Effector CD8-positive, alpha-beta T cell (primary cell): Measurements from ENCODE around the gene SCNN1A.

Experiments used
- DNase-seq: peaks from one replicate; lab custom pipeline; 2025; lab: John Stamatoyannopoulos, UW
- total RNA-seq, 4 experiments: gene quantifications; one replicate each; lab custom pipeline; 2026; lab: John Stamatoyannopoulos, UW

SCNN1A gene
- total RNA-seq: 0 to 0.37 (median 0.18) reads per million in 4 experiments

DNA sequence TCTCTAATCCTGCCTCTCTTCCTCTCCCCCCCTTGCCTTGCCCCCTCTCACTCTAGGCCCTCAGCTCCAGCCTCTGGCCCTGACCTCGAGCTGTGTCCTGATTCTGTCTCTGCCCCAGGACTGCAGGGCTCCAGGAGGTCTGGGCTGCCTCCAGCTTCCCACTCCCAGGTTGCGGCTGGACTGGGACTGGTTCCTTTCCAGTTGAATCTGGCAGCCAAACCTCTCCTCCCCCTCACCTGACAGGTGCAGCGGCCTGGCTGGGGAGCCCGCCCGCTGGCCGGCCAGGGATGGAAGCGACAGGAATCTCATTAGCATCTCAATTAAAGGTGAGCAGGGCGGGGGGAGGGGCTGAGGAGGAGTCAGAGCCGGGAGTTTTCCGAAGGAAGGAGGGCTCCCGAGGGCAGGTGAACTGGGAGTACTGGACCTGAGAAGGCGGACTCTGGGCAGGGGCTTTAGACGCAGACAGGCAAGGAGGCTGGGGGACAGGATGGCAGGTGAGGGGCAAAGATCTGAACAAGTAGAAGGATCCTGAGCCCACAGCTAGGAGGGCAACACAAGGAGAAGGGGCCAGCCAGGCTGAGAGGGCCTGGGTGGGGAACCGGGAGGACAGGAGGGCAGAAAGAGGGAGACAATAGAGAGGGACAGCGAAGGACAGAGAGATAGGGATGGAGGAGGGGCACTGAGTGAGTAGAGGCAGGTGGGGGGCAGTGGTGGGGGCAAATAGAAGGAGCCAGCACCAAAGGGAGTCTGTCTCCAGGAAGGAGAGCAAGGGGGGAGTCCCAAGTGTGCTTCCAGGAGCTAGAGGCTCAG lies at the start of gene SCNN1A:
Gene SCNN1A (minus strand): TSS at position 295 of the 810 bp plus-strand sequence. CDS start 780 bp downstream, outside the sequence.
- DNase-seq: no peak

DNA sequence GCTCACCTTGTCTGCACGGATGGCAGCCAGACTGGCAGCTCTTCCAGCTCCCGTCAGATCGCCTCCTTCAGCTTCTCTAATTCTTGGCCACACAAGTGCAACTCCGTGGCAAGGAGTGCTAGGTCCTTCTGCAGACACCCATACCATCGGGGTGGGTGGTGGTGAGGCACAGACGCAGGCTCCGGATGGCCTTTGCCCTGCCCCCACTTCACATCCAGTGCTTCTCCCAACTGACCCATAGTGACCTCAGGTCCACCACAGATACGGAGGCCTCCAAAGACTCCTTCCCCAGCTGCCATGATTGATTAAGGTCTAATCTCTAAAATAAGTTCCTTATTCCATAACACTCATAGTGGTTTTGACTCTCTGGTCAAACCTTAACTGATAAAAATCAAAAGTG lies 49.5 kb upstream of the SCNN1A start:
- no peak for DNase-seq

DNA sequence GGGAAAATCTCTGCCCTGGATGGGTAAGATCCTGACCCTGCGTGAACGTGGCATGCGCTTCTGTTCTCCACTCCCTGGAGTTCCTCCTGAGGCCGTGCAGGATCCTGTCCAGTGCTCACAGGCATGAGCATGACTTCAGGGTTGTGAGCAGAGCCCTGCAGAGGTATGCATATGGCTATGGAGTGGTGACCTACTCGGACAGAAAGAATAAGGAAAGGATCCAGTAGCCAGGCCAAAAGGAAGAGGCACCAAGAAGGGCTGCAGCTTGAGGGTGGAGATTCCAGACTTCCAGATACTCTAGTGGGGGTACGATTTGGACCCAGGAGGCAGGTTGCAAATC lies 48.6 kb upstream of the SCNN1A start:
- no peak for DNase-seq

DNA sequence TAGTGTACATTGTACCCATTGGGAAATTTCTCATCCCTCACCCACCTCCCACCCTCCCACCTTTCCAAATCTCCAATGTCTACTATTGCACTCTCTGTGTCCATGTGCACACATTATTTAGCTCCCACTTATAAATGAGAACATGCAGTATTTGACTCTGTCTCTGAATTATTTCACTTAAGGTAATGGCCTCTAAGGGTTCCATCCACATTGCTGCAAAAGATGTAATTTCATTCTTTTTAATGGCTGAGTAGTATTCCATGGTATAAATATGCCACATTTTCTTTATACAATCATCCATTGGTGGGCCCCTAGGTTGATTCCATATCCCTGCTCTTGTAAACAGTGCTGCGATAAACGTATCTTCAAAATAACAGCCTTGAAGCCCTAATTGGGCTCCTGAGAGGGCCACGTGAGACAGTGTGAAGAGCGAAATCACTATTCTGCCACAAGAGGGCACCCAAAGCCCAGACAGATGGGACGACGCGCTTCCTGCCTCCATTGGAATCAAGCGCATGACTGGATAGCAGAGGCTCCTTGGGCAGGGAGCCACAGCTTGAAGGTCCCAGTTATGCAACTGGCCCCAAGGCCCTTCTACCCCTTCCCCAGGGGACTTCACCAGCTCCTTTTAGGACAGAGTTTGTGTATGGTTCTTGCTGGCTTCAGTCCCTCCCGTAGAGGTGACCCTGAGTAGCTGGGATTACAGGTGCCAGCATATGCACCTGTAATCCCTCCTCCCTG lies 48.1 kb upstream of the SCNN1A start:
- DNase-seq: peak; percentile 62

DNA sequence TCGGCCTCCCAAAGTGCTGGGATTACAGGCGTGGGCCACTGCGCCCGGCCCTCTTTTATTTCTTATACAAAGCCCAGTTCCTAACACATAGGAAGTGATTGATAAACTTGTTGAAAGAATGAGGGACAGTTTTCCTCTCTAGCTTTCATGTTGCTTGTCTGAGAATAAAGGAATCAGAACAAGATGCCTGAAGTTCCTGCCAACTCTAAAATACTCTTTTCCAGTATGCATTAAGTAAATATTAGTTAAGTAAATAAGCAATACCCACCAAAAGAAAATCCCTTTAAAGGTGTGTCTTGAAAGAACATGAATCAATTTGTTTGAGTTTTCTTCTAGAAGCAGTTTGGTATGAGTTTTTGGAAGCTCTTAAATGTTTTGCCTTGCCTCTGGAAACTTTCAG lies 45.0 kb upstream of the SCNN1A start:
- DNase-seq: no peak

DNA sequence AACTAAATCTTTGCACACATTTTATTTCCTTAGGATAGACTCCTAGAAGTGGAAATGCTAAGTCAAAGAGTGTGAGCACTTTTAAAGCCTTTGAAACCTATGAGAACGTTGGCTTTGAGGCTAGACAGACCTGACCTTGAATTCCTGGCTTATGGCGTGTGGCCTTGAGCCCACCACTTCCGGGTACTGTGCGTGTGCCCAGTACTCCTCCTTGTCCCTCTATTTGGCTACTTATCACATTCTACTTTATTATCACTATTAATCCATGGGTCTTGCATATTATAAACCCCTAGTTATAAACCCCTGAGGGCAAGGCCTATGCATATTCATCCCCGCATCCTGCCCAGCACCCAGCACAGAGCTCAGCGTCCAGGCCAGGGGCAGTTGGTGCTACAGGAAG lies 43.4 kb upstream of the SCNN1A start:
- no peak for DNase-seq

DNA sequence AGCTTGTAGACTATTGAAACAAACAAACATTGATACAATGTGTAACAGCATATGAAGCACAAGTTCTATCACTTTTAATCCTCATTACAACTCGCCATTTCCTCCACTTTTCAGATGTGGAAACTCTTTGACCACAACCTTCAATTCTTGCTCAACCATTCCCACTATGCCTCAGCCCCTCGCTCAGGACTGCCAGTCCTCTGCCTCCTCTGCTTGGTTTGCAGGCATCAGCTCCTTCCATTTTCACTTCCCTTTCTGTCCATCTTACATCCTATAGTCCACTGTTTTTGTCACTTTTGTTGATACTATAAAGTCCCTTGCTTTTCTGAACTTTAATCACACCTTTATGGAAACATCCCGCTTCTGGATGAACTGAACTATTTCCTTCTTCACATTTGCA lies 41.2 kb upstream of the SCNN1A start:
- DNase-seq: no peak

DNA sequence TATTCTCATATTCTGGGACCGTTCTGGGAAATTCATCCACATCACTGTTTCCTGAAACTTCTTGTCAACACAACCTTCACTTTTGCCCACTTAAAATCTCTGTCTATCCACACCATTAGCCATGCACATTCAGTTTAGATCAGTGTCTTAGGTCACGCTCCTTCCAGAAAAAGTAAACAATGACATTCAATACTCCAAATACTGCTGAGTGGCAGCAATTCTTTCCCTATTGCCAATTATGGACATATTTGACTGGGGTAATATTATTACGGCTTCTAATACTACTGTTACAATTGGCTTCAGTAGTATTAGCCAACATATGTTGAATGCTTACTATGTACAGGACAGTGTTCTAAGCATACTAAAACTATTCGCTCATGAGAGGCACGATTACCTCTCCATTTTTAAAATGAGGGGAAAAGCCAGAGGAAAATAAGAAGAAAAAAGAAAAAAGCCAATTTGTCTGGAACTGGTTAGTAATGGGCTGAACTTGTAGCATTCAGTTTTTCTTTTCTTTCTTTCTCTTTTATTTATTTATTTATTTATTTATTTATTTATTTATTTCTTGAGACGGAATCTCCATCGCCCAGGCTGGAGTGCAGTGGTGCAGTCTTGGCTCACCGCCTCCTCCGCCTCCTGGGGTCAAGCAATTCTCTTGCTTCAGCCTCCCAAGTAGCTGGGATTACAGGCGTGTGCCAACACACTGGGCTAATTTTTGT lies 32.0 kb upstream of the SCNN1A start:
- DNase-seq: no peak

DNA sequence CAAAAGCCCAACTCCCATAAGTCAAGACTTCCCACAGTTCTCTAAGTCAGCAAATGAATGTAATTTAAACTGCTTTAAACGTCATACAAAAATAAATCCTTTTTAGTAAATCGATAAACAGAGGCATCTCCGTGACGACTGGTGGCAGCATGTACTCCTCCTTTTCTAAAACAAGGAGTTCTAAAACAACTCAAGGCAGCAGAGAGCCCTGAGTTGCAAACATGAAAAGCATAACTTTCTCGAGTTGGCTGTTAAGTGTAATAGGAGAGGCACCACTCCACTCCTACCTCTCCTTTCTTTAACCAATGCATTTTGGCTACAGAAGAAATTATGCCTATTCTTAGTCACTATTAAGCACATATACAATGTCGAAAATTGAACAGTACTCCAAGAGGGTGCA lies 30.6 kb upstream of the SCNN1A start:
- DNase-seq: no peak

DNA sequence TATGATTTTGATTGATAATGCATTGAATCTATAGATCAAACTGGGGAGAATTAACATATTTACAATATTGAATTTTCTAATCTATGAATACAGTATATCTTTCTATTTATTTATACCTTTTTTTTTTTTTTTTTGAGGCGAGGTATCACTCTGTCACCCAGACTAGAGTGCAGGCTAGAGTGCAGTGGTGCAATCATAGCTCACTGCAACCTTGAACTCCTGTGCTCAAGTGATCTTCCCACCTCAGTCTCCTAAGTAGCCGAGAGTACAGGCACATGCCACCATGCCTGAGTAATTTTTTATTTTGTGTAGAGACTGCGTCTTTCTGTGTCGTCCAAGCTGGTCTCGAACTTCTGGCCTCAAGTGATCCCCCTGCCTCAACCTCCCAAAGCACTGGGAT lies 29.0 kb upstream of the SCNN1A start:
- no peak for DNase-seq

DNA sequence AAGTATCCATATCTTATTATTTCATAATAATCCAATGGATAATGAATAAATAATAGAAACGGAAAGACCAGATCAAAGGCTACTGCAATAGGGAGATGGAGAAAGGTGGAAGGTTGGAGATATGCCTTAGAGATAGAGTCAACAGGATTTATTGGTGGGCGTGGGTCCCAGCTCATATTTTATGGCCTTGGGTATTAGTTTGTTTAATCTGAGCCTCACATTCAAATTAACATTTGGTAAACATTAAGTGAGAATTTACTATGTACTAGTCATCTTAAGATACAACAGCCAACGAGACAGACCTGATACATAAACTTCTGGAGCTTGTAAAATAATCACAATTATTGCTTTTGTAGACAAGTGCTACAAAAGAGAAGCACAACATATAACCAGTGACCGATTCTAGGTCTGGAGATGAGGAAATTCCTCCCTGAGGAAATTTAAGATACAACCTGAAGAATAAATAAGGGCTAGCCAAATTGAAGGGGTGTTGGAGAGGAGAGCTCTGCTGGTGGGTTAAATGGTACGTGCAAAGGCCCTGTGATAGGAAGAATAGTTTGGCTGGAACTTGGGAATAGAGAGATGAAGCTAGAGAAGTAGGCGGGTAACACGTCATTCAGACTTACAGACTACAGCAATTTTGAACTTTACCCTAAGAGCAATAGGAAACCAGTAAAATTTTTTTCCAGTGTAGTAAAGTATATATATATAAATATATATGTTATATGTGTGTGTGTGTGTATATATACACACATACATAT lies 24.7 kb upstream of the SCNN1A start:
- no peak for DNase-seq

DNA sequence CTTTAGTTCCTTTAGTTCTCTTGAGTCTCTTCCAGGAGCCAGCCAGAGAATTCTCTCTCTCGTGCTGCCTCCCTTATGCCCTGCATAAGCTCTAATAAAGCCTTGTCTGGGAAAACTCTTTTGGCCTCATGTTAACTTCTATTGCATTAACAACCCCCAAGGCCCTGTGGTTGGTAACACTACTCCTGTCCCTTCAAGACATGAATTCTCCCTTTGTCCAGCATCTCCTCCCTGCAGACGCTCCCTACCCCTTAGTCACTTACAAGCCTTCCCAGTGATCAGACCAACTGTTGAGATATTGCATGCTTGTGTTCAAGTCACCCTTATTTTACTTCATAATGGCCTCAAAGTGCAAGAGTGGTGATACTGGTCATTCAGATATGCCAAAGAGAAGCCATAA lies 20.7 kb upstream of the SCNN1A start:
- no peak for DNase-seq

DNA sequence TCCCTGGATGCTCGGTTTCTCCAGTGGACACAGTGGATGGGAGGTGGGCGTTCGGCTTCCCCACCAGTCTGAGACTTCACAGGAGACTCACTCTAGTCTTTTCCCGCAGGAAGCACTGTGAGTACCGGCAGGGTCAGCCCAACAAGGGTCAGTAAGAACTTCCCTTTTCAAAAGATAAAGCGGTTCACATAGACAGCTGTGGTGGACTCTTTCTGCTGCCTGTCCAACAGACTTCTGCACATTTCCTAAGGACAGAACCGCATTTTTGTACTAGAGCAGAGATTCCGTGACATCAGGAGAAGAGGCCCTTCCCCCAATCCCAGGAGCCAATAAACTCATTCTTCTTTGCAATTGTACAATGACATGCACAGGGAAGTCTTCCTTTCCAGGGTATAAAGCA lies 19.0 kb upstream of the SCNN1A start:
- no peak for DNase-seq

DNA sequence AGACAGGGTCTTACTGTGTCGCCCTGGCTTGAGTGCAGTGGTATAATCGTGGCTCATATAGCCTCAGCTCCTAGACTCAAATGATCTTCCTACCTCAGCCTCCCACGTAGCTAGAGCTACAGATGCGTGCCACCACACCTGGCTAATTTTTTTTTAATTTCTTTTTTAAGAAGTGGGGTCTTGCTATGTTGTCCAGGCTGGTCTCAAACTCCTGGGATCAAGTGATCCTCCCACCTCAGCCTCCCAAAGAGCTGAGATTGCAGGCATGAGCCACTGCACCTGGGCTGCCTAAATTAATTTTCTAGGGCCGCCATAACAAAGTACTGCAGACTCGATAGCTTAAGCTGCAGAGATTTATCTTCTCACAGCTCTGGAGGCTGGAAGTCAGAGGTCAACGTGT lies 17.7 kb upstream of the SCNN1A start:
- no peak for DNase-seq

DNA sequence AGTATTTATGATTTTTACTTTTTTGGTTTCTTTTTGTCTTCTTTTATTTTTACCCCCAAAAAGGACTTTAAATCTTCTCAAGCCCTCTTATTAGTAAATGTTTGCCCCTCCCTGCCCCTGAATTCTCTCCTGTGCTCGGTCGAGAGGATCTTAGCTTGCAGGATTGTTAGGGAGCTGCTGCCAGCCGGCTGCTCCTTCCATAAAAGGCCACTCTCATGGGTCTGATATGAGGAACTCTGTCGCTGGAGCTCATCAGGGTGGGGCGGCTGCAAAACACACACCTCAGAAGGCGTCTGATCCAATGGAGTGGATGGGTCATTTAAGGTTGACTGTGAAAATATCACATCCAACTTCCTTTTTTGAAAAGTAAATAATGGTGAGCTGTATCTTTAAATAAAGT lies 17.1 kb upstream of the SCNN1A start:
- DNase-seq: no peak

DNA sequence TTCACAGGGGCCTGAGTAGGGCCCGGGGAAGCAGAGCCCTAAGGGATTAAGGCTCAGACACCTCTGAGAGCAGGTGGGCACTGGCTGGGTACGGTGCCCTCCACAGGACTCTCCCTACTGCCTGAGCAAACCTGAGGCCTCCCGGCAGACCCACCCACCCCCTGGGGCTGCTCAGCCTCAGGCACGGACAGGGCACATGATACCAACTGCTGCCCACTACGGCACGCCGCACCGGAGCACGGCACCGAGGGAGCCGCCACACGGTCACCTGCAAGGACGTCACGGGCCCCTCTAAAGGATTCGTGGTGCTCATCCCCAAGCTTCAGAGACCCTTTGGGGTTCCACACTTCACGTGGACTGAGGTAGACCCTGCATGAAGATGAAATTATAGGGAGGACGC lies 15.7 kb upstream of the SCNN1A start:
- no peak for DNase-seq

DNA sequence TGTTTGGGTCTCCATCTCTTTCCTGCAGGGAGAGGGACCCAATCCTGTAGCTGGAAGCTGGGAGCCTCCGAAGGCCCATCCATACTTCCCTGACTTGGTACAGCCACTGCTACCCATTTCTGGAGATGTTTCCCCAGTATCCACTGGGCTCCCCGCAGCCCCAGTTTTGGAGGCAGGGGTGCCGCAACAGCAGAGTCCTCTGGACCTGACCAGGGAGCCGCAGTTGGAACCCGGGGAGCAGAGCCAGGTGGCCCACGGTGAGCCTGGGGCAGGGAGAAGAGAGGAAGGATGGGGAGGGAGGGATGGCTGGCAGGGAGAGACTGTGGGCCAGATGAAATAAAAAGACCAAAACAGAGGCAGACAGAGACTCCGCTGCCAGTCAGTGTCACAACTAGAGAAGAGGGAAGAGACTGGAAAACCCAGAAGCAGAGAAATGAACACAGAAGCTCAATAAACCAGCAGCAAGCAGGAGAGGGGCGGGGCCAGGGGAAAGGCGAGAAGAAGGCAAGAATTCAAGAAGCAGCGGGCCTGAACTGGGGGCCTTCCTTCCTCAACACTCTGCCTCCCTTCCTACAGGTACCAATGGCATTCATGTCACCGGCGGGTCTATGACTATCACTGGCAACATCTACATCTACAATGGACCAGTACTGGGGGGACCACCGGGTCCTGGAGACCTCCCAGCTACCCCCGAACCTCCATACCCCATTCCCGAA lies 14.9 kb upstream of the SCNN1A start:
- no peak for DNase-seq

DNA sequence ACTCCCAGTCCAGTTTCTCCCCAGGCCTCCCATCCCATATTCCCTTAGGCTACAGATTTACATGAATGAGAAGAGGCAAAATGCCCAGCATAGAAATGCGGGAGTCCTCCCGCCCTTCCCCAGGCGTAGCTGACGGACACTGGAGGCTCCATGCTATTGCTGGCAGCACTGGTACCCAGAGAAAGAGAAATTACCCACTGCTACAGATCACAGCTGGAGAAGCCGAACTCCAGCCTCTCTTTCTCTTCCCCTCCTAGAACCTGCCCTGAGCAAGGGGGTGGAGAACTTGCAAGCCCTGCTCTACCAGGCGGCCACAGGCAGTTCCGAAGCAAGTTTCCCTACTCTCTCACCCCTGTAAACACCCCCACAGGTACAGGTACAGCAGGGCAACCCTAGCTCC lies 12.2 kb upstream of the SCNN1A start:
- no peak for DNase-seq

DNA sequence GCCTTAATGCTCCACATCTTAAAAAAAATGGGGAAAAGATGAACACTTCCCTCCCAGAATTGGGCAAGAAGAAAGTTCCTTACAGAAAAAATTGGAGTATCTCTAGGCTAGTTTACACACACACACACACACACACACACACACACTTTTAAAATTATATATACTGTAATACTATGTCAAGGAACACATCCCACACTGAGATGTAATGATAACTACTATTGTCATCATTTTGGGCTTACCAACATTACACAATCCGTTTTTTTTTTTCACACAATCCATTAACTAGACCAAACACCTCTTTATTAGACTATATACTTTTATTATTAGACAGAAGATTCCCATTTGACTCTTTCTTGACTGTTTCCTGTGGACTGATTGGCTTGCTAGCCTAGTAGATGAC lies 11.1 kb upstream of the SCNN1A start:
- no peak for DNase-seq

DNA sequence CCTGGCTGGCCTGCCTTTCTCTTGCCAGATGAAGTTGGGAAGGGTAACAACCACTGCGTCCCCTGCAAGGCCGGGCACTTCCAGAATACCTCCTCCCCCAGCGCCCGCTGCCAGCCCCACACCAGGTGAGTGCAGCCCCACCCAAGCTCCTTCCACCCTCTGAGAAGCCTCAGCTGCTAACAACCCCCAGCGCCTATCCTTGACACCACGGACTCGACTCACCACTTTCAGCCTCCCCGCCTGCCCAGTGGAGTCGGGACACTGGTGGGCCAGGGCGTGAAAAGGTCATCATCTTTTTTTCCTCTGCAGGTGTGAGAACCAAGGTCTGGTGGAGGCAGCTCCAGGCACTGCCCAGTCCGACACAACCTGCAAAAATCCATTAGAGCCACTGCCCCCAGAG lies 10.7 kb upstream of the SCNN1A start:
- DNase-seq: no peak
